Activated CD4-positive, alpha-beta T cell treated with anti-CD3 and anti-CD28 coated beads, Interleukin-2, Interleukin-6, amounts not matched to agents 100 ng/mL and 50 ng/mL, durations not matched to agents 16 hours and 8 hours (primary cell): ENCODE results near the gene HACD2.

Experiments
- DNase-seq: peaks from one replicate; pipeline ENCODE4 v3.0.0-alpha.2; 2020

The HACD2 gene

GRCh38 chr3:123444023-123444422 lies 140.8 kb downstream of the HACD2 start:
- DNase-seq, result no peak

- no peak for DNase-seq
Observed at GRCh38 chr3:123442908-123443307, 141.9 kb downstream of the HACD2 start.

GRCh38 chr3:123442125-123442524 lies 142.7 kb downstream of the HACD2 start:
- no peak for DNase-seq
